GM12874 (cell line): ENCODE results near the gene DHRS1.

Experiments used
- CTCF ChIP-seq: IDR thresholded peaks from 2 replicates; pipeline ENCODE4 v1.5.1; 2011; ENCODE audit warnings: low read depth, mild to moderate bottlenecking, control low read depth, low read length, moderate library complexity; ENCODE audit not compliant: insufficient read depth

The DHRS1 gene

DNA sequence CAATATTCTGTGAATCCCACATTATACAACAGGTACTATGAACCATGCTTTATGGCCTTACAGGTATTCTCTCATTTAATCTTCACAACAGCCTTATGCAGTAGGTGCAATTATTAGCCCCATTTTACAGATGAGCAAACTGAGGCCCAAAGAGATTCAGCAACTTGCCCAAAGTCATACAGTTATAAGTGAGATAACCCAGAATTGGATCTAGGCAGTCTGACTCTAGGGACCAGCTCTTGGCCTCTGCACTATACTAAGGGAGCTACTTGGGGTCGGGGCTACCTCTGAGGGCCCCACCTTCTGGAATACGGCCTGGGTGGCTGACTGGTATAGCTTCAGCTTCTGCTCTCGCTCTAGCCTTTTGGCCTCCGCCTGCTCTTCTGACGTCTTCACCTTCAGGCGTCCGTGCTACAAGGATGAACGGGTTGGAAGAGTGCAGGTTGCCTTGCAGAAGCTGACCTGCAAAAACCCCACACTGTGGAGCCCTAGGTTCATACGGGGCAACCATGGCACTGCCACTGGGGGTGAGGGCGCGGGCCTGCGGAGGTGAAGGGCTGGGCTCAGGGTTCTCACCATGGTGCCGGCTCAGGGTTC, 28.9 kb downstream of the DHRS1 start:
- no peak for TF ChIP-seq CTCF

DNA sequence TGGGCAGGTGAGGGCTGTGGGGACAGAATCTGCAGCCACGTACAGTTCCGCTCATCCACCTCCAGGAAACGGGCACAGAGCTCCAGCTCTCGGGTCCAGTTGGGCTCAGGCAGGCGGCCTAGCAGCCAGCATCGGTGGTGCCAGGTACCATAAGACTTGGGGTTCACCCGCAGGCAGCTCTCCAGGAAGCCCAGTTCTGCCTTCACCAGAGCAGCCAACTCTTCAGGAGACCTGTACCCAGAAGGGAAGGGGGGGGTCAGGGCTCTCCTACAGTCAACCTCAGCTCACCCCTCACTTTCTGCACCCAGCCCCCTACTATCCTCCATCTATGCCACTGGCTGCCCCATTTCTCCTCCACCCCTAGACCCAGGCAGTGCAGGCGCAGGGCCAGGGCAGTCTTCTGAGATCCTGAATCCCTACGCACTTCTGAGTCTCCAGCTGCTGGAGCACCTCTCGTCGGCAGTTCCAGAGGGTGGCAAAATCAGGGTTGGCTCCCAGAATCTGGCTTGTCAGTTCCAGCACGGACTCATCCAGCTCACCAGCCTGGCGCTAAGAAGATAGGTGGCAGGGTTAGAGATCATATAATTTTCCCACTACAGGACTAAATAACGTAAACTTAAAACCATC, 29.6 kb downstream of the DHRS1 start:
- TF ChIP-seq CTCF: no peak

DNA sequence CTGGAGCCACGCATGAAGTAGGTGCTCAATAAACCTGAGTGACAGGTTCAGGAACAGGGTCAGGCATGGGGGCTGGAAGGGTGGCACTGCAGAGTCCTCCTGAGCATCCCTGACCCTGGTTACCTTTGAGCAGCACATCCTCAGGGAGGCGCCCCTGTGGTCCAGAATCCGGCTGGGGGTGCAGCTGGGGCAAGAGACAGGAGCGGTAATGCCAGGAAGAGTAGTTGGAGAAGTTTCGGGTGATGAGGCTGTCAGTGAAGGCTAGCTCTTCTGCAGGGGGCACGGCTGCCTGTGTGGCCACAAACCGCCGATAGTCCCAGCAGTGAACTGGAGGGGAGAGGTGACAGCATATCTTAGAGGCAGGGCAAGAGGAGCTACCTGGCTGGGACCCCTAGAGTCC, 30.2 kb downstream of the DHRS1 start:
- TF ChIP-seq CTCF: no peak

- no peak for TF ChIP-seq CTCF
Measured at GRCh38 chr14:24268225-24268624, 31.4 kb downstream of the DHRS1 start.

GRCh38 chr14:24267516-24267915, 32.1 kb downstream of the DHRS1 start:
- no peak for TF ChIP-seq CTCF

GRCh38 chr14:24266344-24267244, 33.0 kb downstream of the DHRS1 start:
- no peak for TF ChIP-seq CTCF

DNA sequence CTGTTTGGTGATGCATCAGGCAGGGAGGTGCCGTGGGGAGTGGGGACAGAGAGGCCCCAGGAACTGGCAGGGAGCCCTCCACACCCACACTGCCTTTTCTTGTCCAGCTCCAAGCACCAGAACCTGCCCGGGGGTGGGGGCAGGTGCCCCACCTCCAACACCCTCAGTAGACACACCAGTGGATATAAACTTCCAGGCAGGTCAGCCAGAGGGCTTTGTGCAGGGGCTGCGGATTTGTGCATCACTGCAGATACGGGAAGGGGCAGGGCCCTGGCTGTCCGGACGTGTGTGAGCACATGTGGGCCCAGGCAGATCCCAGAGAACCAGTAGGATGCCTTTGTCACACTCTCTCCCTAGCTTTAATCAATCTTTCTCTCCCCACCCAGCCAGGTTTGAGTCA, 35.3 kb downstream of the DHRS1 start:
- TF ChIP-seq CTCF: no peak
